CD14-positive monocyte (primary cell): ENCODE results near the gene ZNF557. TPM values are rescaled to one million over a fixed set of nuclear protein-coding genes. Genes with fewer than 3 reads are reported as not detected.
A peak's percentile ranks its signal among the peaks of the same experiment; 100 is the strongest.

ENCODE experiments used
- DNase-seq, 3 donors: peaks; one replicate each; pipeline ENCODE4 v3.0.0-alpha.2; 2011 to 2022
- H2AFZ ChIP-seq: 2 replicates; pipeline ENCODE4 v1.6.0; 2012; ENCODE audit warnings: mild to moderate bottlenecking, low read depth, low read length, inconsistent platforms; ENCODE audit not compliant: insufficient read depth, poor library complexity, severe bottlenecking
- H3K27ac ChIP-seq, 2 donors: 1 replicate in 1 of 2; 2 replicates in 1 of 2; pipeline ENCODE4 v1.5.1; 2012 to 2013; ENCODE audit warnings: low read length in 2 of 2, control low read depth in 1 of 2, inconsistent platforms in 1 of 2, low read depth in 1 of 2, mild to moderate bottlenecking in 1 of 2
- H3K27me3 ChIP-seq, 2 donors: one replicate each; pipeline versions ENCODE4 v1.6.0 to v1.6.1; 2011 to 2013; ENCODE audit warnings: low read length in 2 of 2; ENCODE audit not compliant: control insufficient read depth in 2 of 2, insufficient read depth in 2 of 2
- H3K36me3 ChIP-seq, 2 donors: replicated peaks in 1 of 2; 1 replicate in 1 of 2; 2 replicates in 1 of 2; pipeline versions ENCODE4 v1.5.1 to v1.6.1; 2012 to 2013; ENCODE audit warnings: low read length in 2 of 2, control low read depth in 1 of 2, inconsistent platforms in 1 of 2, mild to moderate bottlenecking in 1 of 2; ENCODE audit not compliant: insufficient read depth in 2 of 2, control insufficient read depth in 1 of 2
- H3K4me1 ChIP-seq, 2 donors: 1 replicate in 1 of 2; 2 replicates in 1 of 2; pipeline versions ENCODE4 v1.5.1 to v1.6.1; 2012 to 2013; ENCODE audit warnings: low read length in 2 of 2, control low read depth in 1 of 2, inconsistent platforms in 1 of 2, mild to moderate bottlenecking in 1 of 2, moderate library complexity in 1 of 2; ENCODE audit not compliant: insufficient read depth in 2 of 2, control insufficient read depth in 1 of 2
- H3K4me2 ChIP-seq: replicated peaks from 2 replicates; pipeline ENCODE3; 2012; ENCODE audit warnings: low read length, moderate library complexity, mild to moderate bottlenecking; ENCODE audit not compliant: poor library complexity, severe bottlenecking; ENCODE audit errors: extremely low read depth
- H3K4me3 ChIP-seq, 3 experiments: fragments of 200-600 bp in 1 of 3; sonication (generic) in 1 of 3; replicated peaks in 1 of 3; 1 replicate in 2 of 3; 2 replicates in 1 of 3; pipeline ENCODE4 v1.5.1; 2011 to 2013; ENCODE audit warnings: low read length in 3 of 3, mild to moderate bottlenecking in 3 of 3, control low read depth in 2 of 3, low read depth in 2 of 3, inconsistent platforms in 1 of 3, moderate library complexity in 1 of 3
- H3K79me2 ChIP-seq: 2 replicates; pipeline ENCODE4 v1.6.0; 2012; ENCODE audit warnings: mild to moderate bottlenecking, control low read depth, inconsistent platforms, low read length, moderate library complexity; ENCODE audit not compliant: insufficient read depth
- H3K9ac ChIP-seq: 2 replicates; pipeline ENCODE4 v1.6.0; 2017; ENCODE audit warnings: low read length, mild to moderate bottlenecking; ENCODE audit not compliant: insufficient read depth, poor library complexity, severe bottlenecking
- H3K9me3 ChIP-seq, 2 donors: replicated peaks in 1 of 2; 1 replicate in 1 of 2; 2 replicates in 1 of 2; pipeline versions ENCODE4 v1.5.1 to v1.6.1; 2012 to 2013; ENCODE audit warnings: low read length in 2 of 2, control low read depth in 1 of 2; ENCODE audit not compliant: control insufficient read depth in 1 of 2, insufficient read depth in 1 of 2
- H4K20me1 ChIP-seq: 2 replicates; pipeline ENCODE4 v1.6.0; 2012; ENCODE audit warnings: mild to moderate bottlenecking, low read length, control low read depth, moderate library complexity; ENCODE audit not compliant: insufficient read depth
- H3K27ac Mint-ChIP-seq, 7 donors: one replicate each; pipeline ENCODE4 v1.8.0; 2020; ENCODE audit warnings: mild to moderate bottlenecking in 7 of 7, mixed read lengths in 7 of 7, moderate library complexity in 6 of 7, inconsistent platforms in 2 of 7
- H3K27me3 Mint-ChIP-seq, 3 donors: one replicate each; pipeline ENCODE4 v1.8.0; 2021 to 2022; ENCODE audit warnings: low read depth in 3 of 3, mild to moderate bottlenecking in 3 of 3, mixed read lengths in 3 of 3, moderate library complexity in 3 of 3, inconsistent platforms in 1 of 3
- H3K36me3 Mint-ChIP-seq, 2 donors: one replicate each; pipeline ENCODE4 v1.8.0; 2020; ENCODE audit warnings: mixed read lengths in 2 of 2, inconsistent platforms in 1 of 2, mild to moderate bottlenecking in 1 of 2
- H3K4me1 Mint-ChIP-seq: one replicate; pipeline ENCODE4 v1.8.0; 2020; ENCODE audit warnings: mild to moderate bottlenecking, mixed read lengths
- H3K4me3 Mint-ChIP-seq, 2 donors: one replicate each; pipeline ENCODE4 v1.8.0; 2020; ENCODE audit warnings: mild to moderate bottlenecking in 2 of 2, mixed read lengths in 2 of 2, moderate library complexity in 1 of 2
- H3K9me3 Mint-ChIP-seq, 7 donors: one replicate each; pipeline ENCODE4 v1.8.0; 2020 to 2022; ENCODE audit warnings: mixed read lengths in 7 of 7, mild to moderate bottlenecking in 6 of 7, moderate library complexity in 6 of 7, inconsistent platforms in 2 of 7
- WGBS: methylation state at CpG from one replicate; pipeline ENCODE4 v1.1.5; 2013; ENCODE audit warnings: missing lambda C conversion rate; ENCODE audit not compliant: insufficient coverage; 5-methylcytosine and 5-hydroxymethylcytosine counted together
- intact Hi-C, 2 donors: fragments of 100-400 bp; cut with micrococcal nuclease; formaldehyde crosslinking; loops; one replicate each; pipeline versions ENCODE4 v1.15.0 to v1.15.1; 2023
- polyA plus RNA-seq, 3 donors: library from polyadenylated mRNA; depleted of rRNA in 1 of 3; unstranded in 2 of 3; stranded (reverse) in 1 of 3; fragments of 300-500 nt in 2 of 3; fragments of >200 nt in 1 of 3; fragmentation: Illumina TruSeq in 2 of 3; gene quantifications; 1 replicate in 2 of 3; 2 replicates in 1 of 3; pipeline ENCODE4 v1.2.3, GENCODE V29; 2012 to 2021
- TF ChIP-seq, protein P1 (sequence below): fragments of 200-600 bp; IDR thresholded peaks from one replicate; pipeline ENCODE4 v1.8.0; 2022; ENCODE audit warnings: antibody characterized with exemption, mild to moderate bottlenecking

The ZNF557 gene
- polyA plus RNA-seq, 3 donors = 0.87 to 3.4 (median 1.7) TPM

DNA sequence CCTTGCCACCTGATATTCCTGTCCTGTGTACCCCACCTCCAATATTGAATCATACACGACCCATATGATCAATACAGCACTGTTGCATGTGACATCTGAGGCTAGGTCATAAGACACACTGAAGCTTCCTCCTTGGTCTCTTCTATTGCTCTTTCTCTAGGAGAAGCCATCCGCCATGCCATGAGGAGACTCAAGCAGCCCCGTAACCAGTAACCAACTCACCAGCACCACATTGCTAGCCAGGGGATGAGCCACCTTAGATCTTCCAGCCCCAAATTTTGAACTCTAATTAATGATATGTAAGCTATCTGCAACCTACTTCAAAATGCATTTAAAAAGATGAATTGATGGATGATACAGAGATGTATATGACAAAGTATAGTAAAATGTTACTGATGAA, 28.6 kb downstream of the ZNF557 start:
- intact Hi-C loops = no loop called here
- Mint-ChIP-seq H3K36me3 (peaks cover 3 to 5% of the 10 kb centered on the region in 2 donors), H3K4me1 (peaks cover 15% of the 10 kb centered on the region), H3K9me3 (peaks cover 30 to 58% (median 53%) of the 10 kb centered on the region in 7 donors), H3K4me3 (peak overlapping the region; percentile 84 to 94), H3K27ac (peak overlapping the region in 3 of 7 donors; percentile 34 to 95 (median 95)), H3K27me3 (peaks cover 4 to 11% (median 7%) of the 10 kb centered on the region in 3 donors)
- Histone ChIP-seq H3K27me3 (no peaks in the 10 kb centered on the region), H3K4me1 (peaks cover 8 to 17% of the 10 kb centered on the region in 2 donors), H3K36me3 (no peaks in the 10 kb centered on the region), H3K4me3 (peak overlapping the region in 1 of 3 experiments; percentile 80), H3K9me3 (peaks cover 43 to 52% of the 10 kb centered on the region in 2 donors), H3K79me2 (no peaks in the 10 kb centered on the region), H4K20me1 (no peaks in the 10 kb centered on the region), H3K4me2 (peak overlapping the region; percentile 89), H3K27ac (no peak overlapping the region), H2AFZ (no peak overlapping the region), H3K9ac (no peak overlapping the region)
- 100% methylated on average over 1 of the region's 3 CpGs for WGBS
- TF ChIP-seq, protein P1, sequence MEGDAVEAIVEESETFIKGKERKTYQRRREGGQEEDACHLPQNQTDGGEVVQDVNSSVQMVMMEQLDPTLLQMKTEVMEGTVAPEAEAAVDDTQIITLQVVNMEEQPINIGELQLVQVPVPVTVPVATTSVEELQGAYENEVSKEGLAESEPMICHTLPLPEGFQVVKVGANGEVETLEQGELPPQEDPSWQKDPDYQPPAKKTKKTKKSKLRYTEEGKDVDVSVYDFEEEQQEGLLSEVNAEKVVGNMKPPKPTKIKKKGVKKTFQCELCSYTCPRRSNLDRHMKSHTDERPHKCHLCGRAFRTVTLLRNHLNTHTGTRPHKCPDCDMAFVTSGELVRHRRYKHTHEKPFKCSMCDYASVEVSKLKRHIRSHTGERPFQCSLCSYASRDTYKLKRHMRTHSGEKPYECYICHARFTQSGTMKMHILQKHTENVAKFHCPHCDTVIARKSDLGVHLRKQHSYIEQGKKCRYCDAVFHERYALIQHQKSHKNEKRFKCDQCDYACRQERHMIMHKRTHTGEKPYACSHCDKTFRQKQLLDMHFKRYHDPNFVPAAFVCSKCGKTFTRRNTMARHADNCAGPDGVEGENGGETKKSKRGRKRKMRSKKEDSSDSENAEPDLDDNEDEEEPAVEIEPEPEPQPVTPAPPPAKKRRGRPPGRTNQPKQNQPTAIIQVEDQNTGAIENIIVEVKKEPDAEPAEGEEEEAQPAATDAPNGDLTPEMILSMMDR = no peak
- no peak for DNase-seq

DNA sequence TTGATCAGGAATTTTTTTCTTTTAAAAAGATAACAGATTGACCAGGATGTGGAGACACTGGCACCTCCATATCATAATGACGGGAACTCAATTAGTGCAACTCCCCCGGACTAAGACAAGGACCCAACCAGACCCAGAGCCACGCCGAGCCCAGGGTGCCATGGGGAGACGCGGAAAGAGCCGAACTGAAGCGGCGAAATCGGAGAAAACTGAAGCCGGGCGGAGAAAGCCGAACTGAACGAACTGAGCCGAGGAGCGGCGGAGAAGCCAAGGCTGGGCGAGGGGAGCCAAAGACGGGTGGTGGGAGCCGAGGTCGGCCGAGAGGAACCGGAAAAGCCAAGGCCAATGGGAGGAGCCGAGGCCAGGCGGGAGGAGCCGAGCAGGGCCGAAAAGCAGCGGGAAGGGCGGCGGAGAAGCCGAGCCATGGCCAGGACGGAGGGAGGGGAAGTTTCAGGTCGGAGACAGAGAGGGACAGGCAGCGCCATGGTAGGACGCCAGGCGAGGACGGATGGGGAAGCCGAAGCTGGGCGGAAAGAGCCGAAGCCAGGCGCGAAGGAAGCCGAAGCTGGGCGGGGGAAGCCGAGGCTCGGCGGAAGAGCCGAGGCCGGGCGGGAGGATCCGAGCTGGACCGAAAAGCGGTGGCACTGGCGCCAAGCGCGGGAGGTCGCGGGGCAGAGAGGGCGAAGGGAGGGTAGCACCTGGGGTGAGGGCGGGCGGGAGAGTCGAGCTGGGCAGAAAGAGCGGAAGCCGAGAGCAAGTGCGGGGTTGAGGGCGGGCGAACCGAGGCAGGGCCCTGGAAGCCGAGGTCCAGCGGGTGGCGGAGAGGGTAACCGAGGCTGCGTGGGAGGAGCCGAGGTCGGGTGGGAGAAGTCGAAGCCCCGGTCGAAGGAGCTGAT, 29.4 kb downstream of the ZNF557 start:
- Mint-ChIP-seq H3K9me3 (peaks cover 24 to 49% (median 45%) of the 10 kb centered on the region in 7 donors), H3K27ac (peak overlapping the region; percentile 91 to 96 (median 95)), H3K36me3 (peaks cover 3 to 5% of the 10 kb centered on the region in 2 donors), H3K4me1 (peaks cover 15% of the 10 kb centered on the region), H3K27me3 (peaks cover 4 to 11% (median 7%) of the 10 kb centered on the region in 3 donors), H3K4me3 (peak overlapping the region; percentile 84 to 94)
- WGBS = under 1% methylated on average over 75 of the region's 78 CpGs
- Histone ChIP-seq H3K4me1 (peaks cover 8 to 19% of the 10 kb centered on the region in 2 donors), H3K36me3 (no peaks in the 10 kb centered on the region), H3K27me3 (no peaks in the 10 kb centered on the region), H3K9me3 (peaks cover 36 to 43% of the 10 kb centered on the region in 2 donors), H3K9ac (peak overlapping the region; percentile 77), H2AFZ (peak overlapping the region; percentile 80), H4K20me1 (no peaks in the 10 kb centered on the region), H3K4me2 (peak overlapping the region; percentile 89), H3K79me2 (no peaks in the 10 kb centered on the region), H3K27ac (peak overlapping the region; percentile 80), H3K4me3 (peak overlapping the region; percentile 41 to 80 (median 45))
- DNase-seq = peak; percentile 88 to 90 (median 89)
- intact Hi-C loops = no loop called here
- TF ChIP-seq, protein P1 = no peak
